Mesenchymal stem cell (in vitro differentiated cells and primary cell): Measurements from ENCODE around the gene PIK3CA.

Experiments
- DNase-seq: peaks from one replicate; pipeline ENCODE4 v3.0.0-alpha.2; 2013
- H2AFZ ChIP-seq: one replicate; pipeline ENCODE4 v1.6.1; 2013; ENCODE audit warnings: low read depth, mild to moderate bottlenecking, control low read depth, inconsistent platforms, low read length, moderate library complexity
- H2AK5ac ChIP-seq: 2 replicates; pipeline ENCODE4 v1.6.1; 2013; ENCODE audit warnings: low read length, moderate library complexity, mild to moderate bottlenecking, inconsistent platforms; ENCODE audit not compliant: severe bottlenecking
- H2BK120ac ChIP-seq: one replicate; pipeline ENCODE4 v1.6.1; 2013; ENCODE audit warnings: low read depth, mild to moderate bottlenecking, inconsistent platforms, low read length, moderate library complexity
- H2BK12ac ChIP-seq, 2 experiments: one replicate each; pipeline ENCODE4 v1.6.1; 2013; ENCODE audit warnings: inconsistent platforms in 2 of 2, low read length in 2 of 2, mild to moderate bottlenecking in 2 of 2, moderate library complexity in 2 of 2, control low read depth in 1 of 2
- H2BK15ac ChIP-seq: one replicate; pipeline ENCODE4 v1.6.1; 2013; ENCODE audit warnings: mild to moderate bottlenecking, low read depth, inconsistent platforms; ENCODE audit not compliant: poor library complexity, severe bottlenecking
- H2BK5ac ChIP-seq: 2 replicates; pipeline ENCODE4 v1.6.1; 2013; ENCODE audit warnings: low read depth, mild to moderate bottlenecking, low read length, control low read depth, inconsistent platforms; ENCODE audit not compliant: poor library complexity, severe bottlenecking
- H3K14ac ChIP-seq, 2 experiments: one replicate each; pipeline ENCODE4 v1.6.1; 2013; ENCODE audit warnings: inconsistent platforms in 2 of 2, low read length in 2 of 2, control low read depth in 1 of 2, mild to moderate bottlenecking in 1 of 2, moderate library complexity in 1 of 2
- H3K18ac ChIP-seq, 2 experiments: one replicate each; pipeline ENCODE4 v1.6.1; 2013; ENCODE audit warnings: inconsistent platforms in 2 of 2, low read length in 2 of 2, control low read depth in 1 of 2, low read depth in 1 of 2, mild to moderate bottlenecking in 1 of 2
- H3K23ac ChIP-seq, 2 experiments: one replicate each; pipeline ENCODE4 v1.6.1; 2013; ENCODE audit warnings: inconsistent platforms in 2 of 2, low read length in 2 of 2, mild to moderate bottlenecking in 2 of 2, moderate library complexity in 2 of 2, control low read depth in 1 of 2
- H3K27ac ChIP-seq: 2 replicates; pipeline ENCODE4 v1.5.1; 2013; ENCODE audit warnings: mild to moderate bottlenecking, moderate library complexity, low read length, control low read depth, inconsistent platforms; ENCODE audit not compliant: poor library complexity, severe bottlenecking
- H3K27me3 ChIP-seq, 2 experiments: 2 replicates each; pipeline versions ENCODE4 v1.6.1 to v1.7.0; 2013; ENCODE audit warnings: low read length in 2 of 2, mild to moderate bottlenecking in 2 of 2, moderate library complexity in 2 of 2, control low read depth in 1 of 2, inconsistent platforms in 1 of 2; ENCODE audit not compliant: control insufficient read depth in 1 of 2, insufficient read depth in 1 of 2
- H3K36me3 ChIP-seq, 2 experiments: 2 replicates each; pipeline versions ENCODE4 v1.6.1 to v1.7.0; 2013; ENCODE audit warnings: low read length in 2 of 2, control low read depth in 1 of 2, inconsistent platforms in 1 of 2, low read depth in 1 of 2, mild to moderate bottlenecking in 1 of 2; ENCODE audit not compliant: insufficient read depth in 2 of 2, control insufficient read depth in 1 of 2
- H3K4ac ChIP-seq, 2 experiments: one replicate each; pipeline ENCODE4 v1.6.1; 2013; ENCODE audit warnings: inconsistent platforms in 2 of 2, low read length in 2 of 2, mild to moderate bottlenecking in 2 of 2, moderate library complexity in 2 of 2, control low read depth in 1 of 2, low read depth in 1 of 2
- H3K4me1 ChIP-seq: 2 replicates; pipeline ENCODE4 v1.6.1; 2013; ENCODE audit warnings: low read depth, low read length, control low read depth; ENCODE audit not compliant: control insufficient read depth, insufficient read depth
- H3K4me2 ChIP-seq: 2 replicates; pipeline ENCODE4 v1.6.1; 2013; ENCODE audit warnings: low read length, mild to moderate bottlenecking, inconsistent platforms; ENCODE audit not compliant: poor library complexity, severe bottlenecking
- H3K4me3 ChIP-seq, 2 experiments: 2 replicates each; pipeline versions ENCODE4 v1.5.1 to v1.7.0; 2013; ENCODE audit warnings: low read length in 2 of 2, mild to moderate bottlenecking in 2 of 2, control low read depth in 1 of 2, low read depth in 1 of 2; ENCODE audit not compliant: insufficient read depth in 1 of 2
- H3K79me1 ChIP-seq: replicated peaks from 2 replicates; pipeline ENCODE4 v1.6.1; 2013; ENCODE audit warnings: mild to moderate bottlenecking, control low read depth, low read length, inconsistent platforms; ENCODE audit not compliant: poor library complexity, severe bottlenecking
- H3K9ac ChIP-seq: 2 replicates; pipeline ENCODE4 v1.7.0; 2013; ENCODE audit warnings: mild to moderate bottlenecking, low read length, moderate library complexity
- H3K9me3 ChIP-seq: 2 replicates; pipeline ENCODE4 v1.7.0; 2013; ENCODE audit warnings: mild to moderate bottlenecking, low read length; ENCODE audit not compliant: control insufficient read depth
- H4K8ac ChIP-seq: one replicate; pipeline ENCODE4 v1.6.1; 2013; ENCODE audit warnings: inconsistent platforms, mild to moderate bottlenecking, low read length, moderate library complexity
- H4K91ac ChIP-seq: one replicate; pipeline ENCODE4 v1.6.1; 2013; ENCODE audit warnings: mild to moderate bottlenecking, low read length, inconsistent platforms
- WGBS: methylation state at CpG from one replicate; pipeline ENCODE4 v1.1.7; 2013; ENCODE audit warnings: mixed read lengths; 5-methylcytosine and 5-hydroxymethylcytosine counted together

Gene PIK3CA

GRCh38 chr3:179156170-179156569 lies 8.0 kb downstream of the PIK3CA start:
- no peak overlapping the region for H2AFZ ChIP-seq
- peaks cover 13% of the 10 kb centered on the region for H3K79me1 ChIP-seq
- DNase-seq = no peak

GRCh38 chr3:179156775-179157174 lies 8.6 kb downstream of the PIK3CA start:
- H3K4me3 ChIP-seq = no peak overlapping the region
- no peaks in the 10 kb centered on the region for H3K36me3 ChIP-seq
- no peak overlapping the region for H3K4ac ChIP-seq
- no peak overlapping the region for H4K8ac ChIP-seq
- H2BK12ac ChIP-seq = no peak overlapping the region
- H2AFZ ChIP-seq = no peak overlapping the region
- H2BK120ac ChIP-seq = no peak overlapping the region
- H3K14ac ChIP-seq = no peak overlapping the region
- no peak overlapping the region for H3K27ac ChIP-seq
- H2AK5ac ChIP-seq = no peak overlapping the region
- no peak overlapping the region for H3K9ac ChIP-seq
- H3K23ac ChIP-seq = no peak overlapping the region
- H2BK5ac ChIP-seq = no peak overlapping the region
- no peak overlapping the region for H3K4me2 ChIP-seq
- H3K79me1 ChIP-seq = peaks cover 13% of the 10 kb centered on the region
- H3K18ac ChIP-seq = no peak overlapping the region
- peaks cover 2% of the 10 kb centered on the region for H3K4me1 ChIP-seq
- H2BK15ac ChIP-seq = no peak overlapping the region
- no peaks in the 10 kb centered on the region for H3K9me3 ChIP-seq
- DNase-seq = no peak
- WGBS = no CpG with 5 or more reads among the region's 1 CpG
- no peak overlapping the region for H4K91ac ChIP-seq
- no peaks in the 10 kb centered on the region for H3K27me3 ChIP-seq

More at GRCh38 chr3:179156170-179156569, 8.0 kb downstream of the PIK3CA start:
- no peaks in the 10 kb centered on the region for H3K9me3 ChIP-seq
- no peak overlapping the region for H3K4me2 ChIP-seq
- H3K4ac ChIP-seq = no peak overlapping the region
- no peak overlapping the region for H2BK12ac ChIP-seq
- H4K8ac ChIP-seq = no peak overlapping the region
- H2BK15ac ChIP-seq = no peak overlapping the region
- WGBS = 86% methylated on average over 1 of the region's 1 CpG
- H3K36me3 ChIP-seq = no peaks in the 10 kb centered on the region
- no peak overlapping the region for H4K91ac ChIP-seq
- H3K27me3 ChIP-seq = no peaks in the 10 kb centered on the region
- no peak overlapping the region for H3K18ac ChIP-seq
- H3K4me3 ChIP-seq = no peak overlapping the region
- H2AK5ac ChIP-seq = no peak overlapping the region
- no peak overlapping the region for H3K9ac ChIP-seq
- no peak overlapping the region for H3K23ac ChIP-seq
- H2BK5ac ChIP-seq = no peak overlapping the region
- peaks cover 2% of the 10 kb centered on the region for H3K4me1 ChIP-seq
- no peak overlapping the region for H3K14ac ChIP-seq
- H2BK120ac ChIP-seq = no peak overlapping the region
- no peak overlapping the region for H3K27ac ChIP-seq

- 84% methylated on average over 3 of the region's 6 CpGs for WGBS
Observed at GRCh38 chr3:179158336-179159039, 10.3 kb downstream of the PIK3CA start.

GRCh38 chr3:179163503-179163902 lies 15.3 kb downstream of the PIK3CA start:
- Histone ChIP-seq H3K9ac (no peak overlapping the region), H3K27me3 (no peaks in the 10 kb centered on the region), H3K4me1 (no peaks in the 10 kb centered on the region), H3K4me2 (no peak overlapping the region), H2BK15ac (no peak overlapping the region), H3K14ac (no peak overlapping the region), H3K36me3 (no peaks in the 10 kb centered on the region), H2AFZ (no peak overlapping the region), H3K79me1 (peaks cover 10% of the 10 kb centered on the region), H2AK5ac (no peak overlapping the region), H4K8ac (no peak overlapping the region), H3K27ac (no peak overlapping the region), H3K4ac (no peak overlapping the region), H3K23ac (no peak overlapping the region), H2BK120ac (no peak overlapping the region), H4K91ac (no peak overlapping the region), H3K9me3 (no peaks in the 10 kb centered on the region), H2BK5ac (no peak overlapping the region), H3K4me3 (no peak overlapping the region), H3K18ac (no peak overlapping the region), H2BK12ac (no peak overlapping the region)
- DNase-seq = no peak

More at GRCh38 chr3:179158336-179159039, 10.3 kb downstream of the PIK3CA start:
- H3K27ac ChIP-seq = no peak overlapping the region
- no peak overlapping the region for H4K8ac ChIP-seq
- no peak overlapping the region for H2AK5ac ChIP-seq
- no peak overlapping the region for H3K23ac ChIP-seq
- no peak overlapping the region for H2AFZ ChIP-seq
- no peak overlapping the region for H2BK15ac ChIP-seq
- H3K4me2 ChIP-seq = no peak overlapping the region
- peaks cover 2% of the 10 kb centered on the region for H3K4me1 ChIP-seq
- no peak overlapping the region for H3K4me3 ChIP-seq
- H2BK120ac ChIP-seq = no peak overlapping the region
- H3K18ac ChIP-seq = no peak overlapping the region
- no peak overlapping the region for H3K4ac ChIP-seq
- H4K91ac ChIP-seq = no peak overlapping the region
- H3K14ac ChIP-seq = no peak overlapping the region
- peaks cover 15% of the 10 kb centered on the region for H3K79me1 ChIP-seq
- no peak overlapping the region for H3K9ac ChIP-seq
- DNase-seq = no peak
- H3K27me3 ChIP-seq = no peaks in the 10 kb centered on the region
- no peak overlapping the region for H2BK5ac ChIP-seq
- no peaks in the 10 kb centered on the region for H3K9me3 ChIP-seq
- no peaks in the 10 kb centered on the region for H3K36me3 ChIP-seq
- no peak overlapping the region for H2BK12ac ChIP-seq
